GM23338 (cell line): Measurements from ENCODE around the gene BCAS1. TPM values are rescaled to one million over a fixed set of nuclear protein-coding genes. Genes with fewer than 3 reads are reported as not detected.

Experiments used
- ATAC-seq: fragments of 200-7000 bp; cut with Tn5 transposase; 3 replicates; pipeline ENCODE4 v1.9.1; 2020
- DNase-seq: peaks from one replicate; pipeline ENCODE4 v3.0.0-alpha.2; 2015; ENCODE audit warnings: low spot score
- H2AFZ ChIP-seq: fragments of 200-600 bp; sonication (generic); 2 replicates; pipeline ENCODE4 v1.8.0; 2016; ENCODE audit warnings: antibody characterized with exemption, mild to moderate bottlenecking, moderate library complexity
- H3F3A ChIP-seq: fragments of 200-600 bp; sonication (generic); replicated peaks from 2 replicates; pipeline ENCODE4 v1.8.0; 2017; ENCODE audit warnings: antibody characterized with exemption, mixed run types, low read depth
- H3K27ac ChIP-seq: fragments of 200-600 bp; sonication (generic); 2 replicates; pipeline ENCODE4 v1.6.1; 2016; ENCODE audit warnings: low read depth
- H3K27me3 ChIP-seq: fragments of 200-600 bp; sonication (generic); 2 replicates; pipeline ENCODE4 v1.8.0; 2016; ENCODE audit warnings: mild to moderate bottlenecking, mixed run types, moderate library complexity; ENCODE audit not compliant: insufficient read depth
- H3K36me3 ChIP-seq: fragments of 200-600 bp; sonication (generic); 2 replicates; pipeline ENCODE4 v1.8.0; 2016; ENCODE audit warnings: mild to moderate bottlenecking; ENCODE audit not compliant: insufficient read depth
- H3K4me1 ChIP-seq: fragments of 200-600 bp; sonication (generic); 2 replicates; pipeline ENCODE4 v1.8.0; 2016; ENCODE audit warnings: mild to moderate bottlenecking, moderate library complexity; ENCODE audit not compliant: insufficient read depth
- H3K4me2 ChIP-seq: fragments of 200-600 bp; sonication (generic); 2 replicates; pipeline ENCODE4 v1.7.1; 2017; ENCODE audit warnings: mixed run types
- H3K4me3 ChIP-seq: fragments of 200-600 bp; sonication (generic); 2 replicates; pipeline ENCODE4 v1.6.1; 2016; ENCODE audit warnings: mixed run types
- H3K79me2 ChIP-seq: fragments of 200-600 bp; sonication (generic); replicated peaks from 2 replicates; pipeline ENCODE4 v1.8.0; 2017; ENCODE audit warnings: mild to moderate bottlenecking; ENCODE audit not compliant: insufficient read depth
- H3K9me2 ChIP-seq: fragments of 200-600 bp; sonication (generic); 2 replicates; pipeline ENCODE4 v1.8.0; 2017; ENCODE audit not compliant: insufficient read depth
- H4K20me1 ChIP-seq: fragments of 200-600 bp; sonication (generic); replicated peaks from 2 replicates; pipeline ENCODE4 v1.8.0; 2017; ENCODE audit warnings: mild to moderate bottlenecking; ENCODE audit not compliant: insufficient read depth
- H3K27ac Mint-ChIP-seq: 2 replicates; pipeline ENCODE4 v1.8.0; 2020; ENCODE audit warnings: inconsistent platforms, mild to moderate bottlenecking, moderate library complexity, mixed read lengths
- H3K27me3 Mint-ChIP-seq: 3 replicates; pipeline ENCODE4 v1.8.0; 2022; ENCODE audit warnings: low read depth, mild to moderate bottlenecking, moderate library complexity, mixed read lengths, inconsistent platforms; ENCODE audit not compliant: insufficient read depth, poor library complexity
- H3K36me3 Mint-ChIP-seq: 3 replicates; pipeline ENCODE4 v1.8.0; 2021; ENCODE audit warnings: low read depth, mild to moderate bottlenecking, inconsistent platforms, moderate library complexity, mixed read lengths
- H3K4me1 Mint-ChIP-seq: 3 replicates; pipeline ENCODE4 v1.8.0; 2020; ENCODE audit warnings: mild to moderate bottlenecking, inconsistent platforms, mixed read lengths
- H3K4me3 Mint-ChIP-seq: 3 replicates; pipeline ENCODE4 v1.8.0; 2021; ENCODE audit warnings: moderate library complexity, mild to moderate bottlenecking, inconsistent platforms, mixed read lengths
- H3K9me3 Mint-ChIP-seq: 3 replicates; pipeline ENCODE4 v1.8.0; 2020; ENCODE audit warnings: moderate library complexity, mild to moderate bottlenecking, inconsistent platforms, mixed read lengths
- CREB1 ChIP-seq: fragments of 250-450 bp; sonication (Bioruptor Pico); IDR thresholded peaks from 2 replicates; pipeline ENCODE4 v1.5.0; 2020; ENCODE audit warnings: low read depth, mild to moderate bottlenecking, moderate library complexity
- EZH2phosphoT487 ChIP-seq: fragments of 200-600 bp; sonication (generic); IDR thresholded peaks from one replicate; pipeline ENCODE4 v1.8.1; 2018; ENCODE audit warnings: antibody characterized with exemption; ENCODE audit not compliant: unreplicated experiment
- JUNB ChIP-seq: IDR thresholded peaks from one replicate; pipeline ENCODE4 v1.6.1; 2016; ENCODE audit warnings: antibody characterized with exemption; ENCODE audit not compliant: unreplicated experiment
- NANOG ChIP-seq: IDR thresholded peaks from 2 replicates; pipeline ENCODE4 v1.6.1; 2016; ENCODE audit warnings: antibody characterized with exemption, borderline replicate concordance
- POLR2AphosphoS5 ChIP-seq: IDR thresholded peaks from 2 replicates; pipeline ENCODE4 v1.6.1; 2016; ENCODE audit warnings: antibody characterized with exemption, low read depth
- ZNF114 ChIP-seq: fragments of 250-450 bp; sonication (Bioruptor Pico); IDR thresholded peaks from 2 replicates; pipeline ENCODE4 v1.5.0; 2020; ENCODE audit warnings: mild to moderate bottlenecking, moderate library complexity
- ZNF331 ChIP-seq: fragments of 250-450 bp; sonication (Bioruptor Pico); IDR thresholded peaks from 2 replicates; pipeline ENCODE4 v1.5.0; 2020; ENCODE audit warnings: low read depth, mild to moderate bottlenecking, moderate library complexity
- polyA plus RNA-seq: library from polyadenylated mRNA; unstranded; fragments of >200 nt; fragmentation: Nextera tagmentation; extraction: Ambion mirVana; gene quantifications from 2 replicates; pipeline ENCODE4 v1.2.1, GENCODE V29; 2016
- total RNA-seq: library from RNA; depleted of rRNA; stranded (reverse); fragments of >200 nt; shearing (Covaris generic); gene quantifications from 2 replicates; pipeline ENCODE4 v1.2.3, GENCODE V29; 2014
- TF ChIP-seq, protein P1 (sequence below), 2 experiments: fragments of 200-600 bp in 1 of 2; sonication (generic) in 1 of 2; conservative IDR thresholded peaks; 2 replicates each; pipeline versions ENCODE4 v1.5.1 to v1.6.1; 2016 to 2017; ENCODE audit warnings: antibody characterized with exemption in 2 of 2, low read depth in 2 of 2, mild to moderate bottlenecking in 2 of 2, moderate library complexity in 1 of 2
- TF ChIP-seq, protein P2 (sequence below): fragments of 250-450 bp; sonication (Bioruptor Pico); IDR thresholded peaks from 2 replicates; pipeline ENCODE4 v1.5.0; 2020; ENCODE audit warnings: mild to moderate bottlenecking, moderate library complexity
- TF ChIP-seq, protein P3 (sequence below): IDR thresholded peaks from 2 replicates; pipeline ENCODE4 v1.6.1; 2016; ENCODE audit warnings: antibody characterized with exemption

Gene BCAS1
- total and polyA plus RNA-seq, 2 experiments from 2014 or later = 0.17 to 0.19 TPM

GRCh38 chr20:54064939-54065338 is 5.5 kb downstream of the BCAS1 start (continued):
- TF ChIP-seq, protein P1, sequence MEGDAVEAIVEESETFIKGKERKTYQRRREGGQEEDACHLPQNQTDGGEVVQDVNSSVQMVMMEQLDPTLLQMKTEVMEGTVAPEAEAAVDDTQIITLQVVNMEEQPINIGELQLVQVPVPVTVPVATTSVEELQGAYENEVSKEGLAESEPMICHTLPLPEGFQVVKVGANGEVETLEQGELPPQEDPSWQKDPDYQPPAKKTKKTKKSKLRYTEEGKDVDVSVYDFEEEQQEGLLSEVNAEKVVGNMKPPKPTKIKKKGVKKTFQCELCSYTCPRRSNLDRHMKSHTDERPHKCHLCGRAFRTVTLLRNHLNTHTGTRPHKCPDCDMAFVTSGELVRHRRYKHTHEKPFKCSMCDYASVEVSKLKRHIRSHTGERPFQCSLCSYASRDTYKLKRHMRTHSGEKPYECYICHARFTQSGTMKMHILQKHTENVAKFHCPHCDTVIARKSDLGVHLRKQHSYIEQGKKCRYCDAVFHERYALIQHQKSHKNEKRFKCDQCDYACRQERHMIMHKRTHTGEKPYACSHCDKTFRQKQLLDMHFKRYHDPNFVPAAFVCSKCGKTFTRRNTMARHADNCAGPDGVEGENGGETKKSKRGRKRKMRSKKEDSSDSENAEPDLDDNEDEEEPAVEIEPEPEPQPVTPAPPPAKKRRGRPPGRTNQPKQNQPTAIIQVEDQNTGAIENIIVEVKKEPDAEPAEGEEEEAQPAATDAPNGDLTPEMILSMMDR (conservative IDR thresholded peaks at IDR 0.05; ENCODE audit: low read depth in 2 of 2) = no peak
- no peak for TF ChIP-seq ZNF331 (CRISPR knock-in tag)
- no peak for TF ChIP-seq CREB1 (CRISPR knock-in tag)
- TF ChIP-seq EZH2phosphoT487 = no peak
- TF ChIP-seq, protein P2, sequence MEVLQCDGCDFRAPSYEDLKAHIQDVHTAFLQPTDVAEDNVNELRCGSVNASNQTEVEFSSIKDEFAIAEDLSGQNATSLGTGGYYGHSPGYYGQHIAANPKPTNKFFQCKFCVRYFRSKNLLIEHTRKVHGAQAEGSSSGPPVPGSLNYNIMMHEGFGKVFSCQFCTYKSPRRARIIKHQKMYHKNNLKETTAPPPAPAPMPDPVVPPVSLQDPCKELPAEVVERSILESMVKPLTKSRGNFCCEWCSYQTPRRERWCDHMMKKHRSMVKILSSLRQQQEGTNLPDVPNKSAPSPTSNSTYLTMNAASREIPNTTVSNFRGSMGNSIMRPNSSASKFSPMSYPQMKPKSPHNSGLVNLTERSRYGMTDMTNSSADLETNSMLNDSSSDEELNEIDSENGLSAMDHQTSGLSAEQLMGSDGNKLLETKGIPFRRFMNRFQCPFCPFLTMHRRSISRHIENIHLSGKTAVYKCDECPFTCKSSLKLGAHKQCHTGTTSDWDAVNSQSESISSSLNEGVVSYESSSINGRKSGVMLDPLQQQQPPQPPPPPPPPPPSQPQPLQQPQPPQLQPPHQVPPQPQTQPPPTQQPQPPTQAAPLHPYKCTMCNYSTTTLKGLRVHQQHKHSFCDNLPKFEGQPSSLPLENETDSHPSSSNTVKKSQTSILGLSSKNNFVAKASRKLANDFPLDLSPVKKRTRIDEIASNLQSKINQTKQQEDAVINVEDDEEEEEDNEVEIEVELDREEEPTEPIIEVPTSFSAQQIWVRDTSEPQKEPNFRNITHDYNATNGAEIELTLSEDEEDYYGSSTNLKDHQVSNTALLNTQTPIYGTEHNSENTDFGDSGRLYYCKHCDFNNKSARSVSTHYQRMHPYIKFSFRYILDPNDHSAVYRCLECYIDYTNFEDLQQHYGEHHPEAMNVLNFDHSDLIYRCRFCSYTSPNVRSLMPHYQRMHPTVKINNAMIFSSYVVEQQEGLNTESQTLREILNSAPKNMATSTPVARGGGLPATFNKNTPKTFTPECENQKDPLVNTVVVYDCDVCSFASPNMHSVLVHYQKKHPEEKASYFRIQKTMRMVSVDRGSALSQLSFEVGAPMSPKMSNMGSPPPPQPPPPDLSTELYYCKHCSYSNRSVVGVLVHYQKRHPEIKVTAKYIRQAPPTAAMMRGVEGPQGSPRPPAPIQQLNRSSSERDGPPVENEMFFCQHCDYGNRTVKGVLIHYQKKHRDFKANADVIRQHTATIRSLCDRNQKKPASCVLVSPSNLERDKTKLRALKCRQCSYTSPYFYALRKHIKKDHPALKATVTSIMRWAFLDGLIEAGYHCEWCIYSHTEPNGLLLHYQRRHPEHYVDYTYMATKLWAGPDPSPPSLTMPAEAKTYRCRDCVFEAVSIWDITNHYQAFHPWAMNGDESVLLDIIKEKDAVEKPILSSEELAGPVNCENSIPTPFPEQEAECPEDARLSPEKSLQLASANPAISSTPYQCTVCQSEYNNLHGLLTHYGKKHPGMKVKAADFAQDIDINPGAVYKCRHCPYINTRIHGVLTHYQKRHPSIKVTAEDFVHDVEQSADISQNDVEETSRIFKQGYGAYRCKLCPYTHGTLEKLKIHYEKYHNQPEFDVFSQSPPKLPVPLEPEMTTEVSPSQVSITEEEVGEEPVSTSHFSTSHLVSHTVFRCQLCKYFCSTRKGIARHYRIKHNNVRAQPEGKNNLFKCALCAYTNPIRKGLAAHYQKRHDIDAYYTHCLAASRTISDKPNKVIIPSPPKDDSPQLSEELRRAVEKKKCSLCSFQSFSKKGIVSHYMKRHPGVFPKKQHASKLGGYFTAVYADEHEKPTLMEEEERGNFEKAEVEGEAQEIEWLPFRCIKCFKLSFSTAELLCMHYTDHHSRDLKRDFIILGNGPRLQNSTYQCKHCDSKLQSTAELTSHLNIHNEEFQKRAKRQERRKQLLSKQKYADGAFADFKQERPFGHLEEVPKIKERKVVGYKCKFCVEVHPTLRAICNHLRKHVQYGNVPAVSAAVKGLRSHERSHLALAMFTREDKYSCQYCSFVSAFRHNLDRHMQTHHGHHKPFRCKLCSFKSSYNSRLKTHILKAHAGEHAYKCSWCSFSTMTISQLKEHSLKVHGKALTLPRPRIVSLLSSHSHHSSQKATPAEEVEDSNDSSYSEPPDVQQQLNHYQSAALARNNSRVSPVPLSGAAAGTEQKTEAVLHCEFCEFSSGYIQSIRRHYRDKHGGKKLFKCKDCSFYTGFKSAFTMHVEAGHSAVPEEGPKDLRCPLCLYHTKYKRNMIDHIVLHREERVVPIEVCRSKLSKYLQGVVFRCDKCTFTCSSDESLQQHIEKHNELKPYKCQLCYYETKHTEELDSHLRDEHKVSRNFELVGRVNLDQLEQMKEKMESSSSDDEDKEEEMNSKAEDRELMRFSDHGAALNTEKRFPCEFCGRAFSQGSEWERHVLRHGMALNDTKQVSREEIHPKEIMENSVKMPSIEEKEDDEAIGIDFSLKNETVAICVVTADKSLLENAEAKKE (CRISPR knock-in tag) = no peak

- peaks cover 6% of the 10 kb centered on the region for H3K27me3 Mint-ChIP-seq
- H3K27me3 ChIP-seq = no peaks in the 10 kb centered on the region
- H3K9me2 ChIP-seq = no peaks in the 10 kb centered on the region
- DNase-seq (no peak), ATAC-seq (no peak)
- no peaks in the 10 kb centered on the region for H3K36me3 ChIP-seq
- peak overlapping the region; percentile 71 for H3K27ac Mint-ChIP-seq
- H3K4me2 ChIP-seq = no peak overlapping the region
- no peak overlapping the region for H3K4me3 Mint-ChIP-seq
- H3K79me2 ChIP-seq = no peaks in the 10 kb centered on the region
- H3F3A ChIP-seq = no peaks in the 10 kb centered on the region; the same call in 1 of the 2 replicates
- peaks cover 24% of the 10 kb centered on the region for H3K4me1 ChIP-seq
- no peaks in the 10 kb centered on the region for H3K9me3 Mint-ChIP-seq
- peak overlapping the region; percentile 63; the same call in 1 of the 2 replicates for H2AFZ ChIP-seq
- H3K36me3 Mint-ChIP-seq = no peaks in the 10 kb centered on the region
- H3K4me1 Mint-ChIP-seq = peaks cover 28% of the 10 kb centered on the region
- H3K4me3 ChIP-seq = no peak overlapping the region
- H4K20me1 ChIP-seq = no peaks in the 10 kb centered on the region
- H3K27ac ChIP-seq = no peak overlapping the region
- TF ChIP-seq, protein P1 (conservative IDR thresholded peaks at IDR 0.05; ENCODE audit: low read depth in 2 of 2) = no peak
- TF ChIP-seq ZNF331 (CRISPR knock-in tag) (no peak), NANOG (no peak), ZNF114 (no peak), POLR2AphosphoS5 (no peak), JUNB (no peak)
- TF ChIP-seq, protein P3, sequence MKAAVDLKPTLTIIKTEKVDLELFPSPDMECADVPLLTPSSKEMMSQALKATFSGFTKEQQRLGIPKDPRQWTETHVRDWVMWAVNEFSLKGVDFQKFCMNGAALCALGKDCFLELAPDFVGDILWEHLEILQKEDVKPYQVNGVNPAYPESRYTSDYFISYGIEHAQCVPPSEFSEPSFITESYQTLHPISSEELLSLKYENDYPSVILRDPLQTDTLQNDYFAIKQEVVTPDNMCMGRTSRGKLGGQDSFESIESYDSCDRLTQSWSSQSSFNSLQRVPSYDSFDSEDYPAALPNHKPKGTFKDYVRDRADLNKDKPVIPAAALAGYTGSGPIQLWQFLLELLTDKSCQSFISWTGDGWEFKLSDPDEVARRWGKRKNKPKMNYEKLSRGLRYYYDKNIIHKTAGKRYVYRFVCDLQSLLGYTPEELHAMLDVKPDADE = no peak
Measured at GRCh38 chr20:54063992-54064676, 6.3 kb downstream of the BCAS1 start.
